Activated CD8-positive, alpha-beta memory T cell treated with anti-CD3 and anti-CD28 coated beads for 48 hours (primary cell): Measurements from ENCODE around the gene KAT14.
"Not testable (repeated sequence)": the region's sequence is repeated elsewhere in the genome, so short reads cannot be mapped to it uniquely, and the experiment has no call there.

Source experiments
- DNase-seq, 3 experiments: peaks; one replicate each; pipeline ENCODE4 v3.0.0-alpha.2; 2020; ENCODE audit warnings: low read depth in 2 of 3, low spot score in 2 of 3

The KAT14 gene

GRCh38 chr20:18218280-18218679 lies 80.6 kb downstream of the KAT14 start:
- DNase-seq = no peak

- DNase-seq = no peak
These were observed 85.7 kb downstream of the KAT14 start for GRCh38 chr20:18223409-18223808.

- no peak for DNase-seq
These were observed 87.4 kb downstream of the KAT14 start for GRCh38 chr20:18224968-18225568.

GRCh38 chr20:18225632-18226031 lies 88.0 kb downstream of the KAT14 start:
- no peak for DNase-seq

GRCh38 chr20:18226741-18227140 lies 89.1 kb downstream of the KAT14 start:
- not testable (repeated sequence) for DNase-seq

- no peak for DNase-seq
These were observed 95.8 kb downstream of the KAT14 start for GRCh38 chr20:18233408-18233943.
